ENCODE data around the gene LRRC63.
"Not testable (repeated sequence)": the region's sequence is repeated elsewhere in the genome, so short reads cannot be mapped to it uniquely, and the experiment has no call there.

LRRC63 gene, protein sequence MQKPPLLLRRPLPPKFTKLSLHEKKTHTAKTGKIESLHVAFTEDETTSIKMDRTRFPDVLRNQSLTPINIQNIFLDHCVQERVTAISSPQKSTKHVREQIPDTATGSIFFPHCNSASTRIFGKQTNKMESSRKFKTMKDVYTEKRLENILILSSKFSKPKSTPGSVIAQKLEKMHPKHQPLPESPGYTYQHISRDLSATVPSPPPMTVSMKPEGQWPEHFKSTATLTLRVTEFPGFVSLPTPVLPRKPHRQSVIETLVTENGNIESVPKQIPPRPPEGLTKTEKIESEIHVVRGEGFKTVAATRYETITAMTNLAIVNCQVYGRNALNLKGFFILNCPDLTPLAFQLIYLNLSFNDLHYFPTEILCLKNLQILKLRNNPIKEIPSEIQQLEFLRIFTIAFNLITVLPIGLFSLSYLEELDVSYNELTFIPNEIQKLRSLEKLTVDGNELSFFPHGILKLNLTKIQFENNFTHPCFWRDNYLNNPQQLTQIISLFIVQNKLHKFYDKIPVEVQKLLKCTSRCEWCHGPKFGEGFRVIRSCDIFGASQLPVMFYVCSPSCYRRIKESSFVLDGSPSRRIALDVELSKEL

GRCh38 chr13:46211483-46212351 lies at the start of gene LRRC63:
Gene LRRC63 (plus strand): TSS chr13:46211928. CDS start chr13:46213035, 1,107 bp downstream.
- peak; percentile 38 for DNase-seq

DNA sequence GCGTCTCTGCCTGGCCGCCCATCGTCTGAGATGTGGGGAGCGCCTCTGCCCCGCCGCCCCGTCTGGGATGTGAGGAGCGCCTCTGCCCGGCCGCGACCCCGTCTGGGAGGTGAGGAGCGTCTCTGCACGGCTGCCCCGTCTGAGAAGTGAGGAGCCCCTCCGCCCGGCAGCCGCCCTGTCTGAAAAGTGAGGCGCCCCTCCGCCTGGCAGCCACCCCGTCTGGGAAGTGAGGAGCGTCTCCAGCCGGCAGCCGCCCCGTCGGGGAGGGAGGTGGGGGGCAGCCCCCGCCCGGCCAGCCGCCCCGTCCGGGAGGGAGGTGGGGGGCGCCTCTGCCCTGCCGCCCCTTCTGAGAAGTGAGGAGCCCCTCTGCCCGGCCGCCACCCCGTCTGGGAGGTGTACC lies 49.0 kb upstream of the LRRC63 start:
- not testable (repeated sequence) for DNase-seq

- no peak for DNase-seq
Measured at GRCh38 chr13:46164661-46165060, 47.1 kb upstream of the LRRC63 start.

- DNase-seq, result no peak
Measured at GRCh38 chr13:46165485-46166223, 46.1 kb upstream of the LRRC63 start.

- no peak for DNase-seq
Measured at GRCh38 chr13:46166224-46166584, 45.5 kb upstream of the LRRC63 start.

- no peak for DNase-seq
Measured at GRCh38 chr13:46166947-46167610, 44.6 kb upstream of the LRRC63 start.

DNA sequence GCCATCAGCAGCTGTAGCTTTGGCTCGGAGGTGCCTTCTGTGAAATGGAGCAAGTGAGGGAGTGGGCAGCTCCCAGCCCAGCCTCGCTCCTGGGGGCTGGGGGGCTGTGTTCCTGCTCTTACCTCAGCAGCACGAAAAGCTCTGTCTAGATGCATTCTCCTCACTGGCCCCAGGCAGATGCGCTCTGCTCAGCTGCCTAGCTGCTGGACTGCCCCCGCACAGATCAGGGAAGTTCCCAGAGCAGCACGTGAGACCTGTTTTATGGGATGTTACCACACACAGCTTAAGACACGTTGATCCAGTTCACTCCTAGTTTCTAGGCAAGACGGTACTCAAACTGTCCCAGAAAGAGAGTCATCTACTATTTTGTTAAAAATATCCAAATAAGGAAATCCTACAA lies 43.4 kb upstream of the LRRC63 start:
- DNase-seq, result no peak

DNA sequence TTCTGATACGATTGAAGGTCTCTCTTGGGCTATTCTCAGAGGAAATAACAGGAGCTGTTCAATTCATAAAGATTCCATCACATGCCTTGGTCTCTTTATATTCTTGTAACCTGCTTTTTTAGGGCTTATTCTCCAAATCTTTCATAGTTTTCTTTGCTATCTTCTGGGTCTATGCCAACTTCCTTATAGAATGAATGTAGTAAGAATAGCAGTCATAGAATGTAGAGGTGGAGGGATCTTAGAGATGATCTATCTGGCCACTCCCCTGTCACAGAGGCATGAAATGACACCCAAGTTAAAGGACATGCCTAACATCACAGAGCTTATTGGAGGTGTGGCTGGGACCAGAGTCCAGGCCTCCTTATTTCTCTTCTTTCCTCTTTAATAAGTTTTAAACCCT lies 42.9 kb upstream of the LRRC63 start:
- DNase-seq, result no peak

GRCh38 chr13:46169758-46170157 lies 42.0 kb upstream of the LRRC63 start:
- DNase-seq, result no peak

DNA sequence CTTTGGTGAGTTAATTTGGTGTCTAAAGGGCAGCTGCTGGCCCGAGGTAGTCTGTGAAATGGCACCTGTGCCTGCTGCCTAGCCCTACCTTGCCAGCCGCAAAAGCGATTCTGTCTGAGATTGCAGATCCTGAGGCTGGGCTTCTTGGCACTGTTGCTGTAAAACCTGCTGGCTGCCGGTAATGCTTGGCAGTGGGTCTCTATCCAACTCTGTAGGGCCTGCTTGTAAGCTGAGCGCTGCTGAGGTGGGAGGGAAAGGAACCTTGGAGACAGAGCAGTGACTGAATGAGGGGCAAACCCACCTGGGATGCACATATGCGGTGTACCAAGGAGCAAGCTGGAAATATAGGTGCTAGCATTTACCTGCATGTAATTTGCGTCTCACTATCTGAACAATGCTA lies 41.5 kb upstream of the LRRC63 start:
- DNase-seq, result no peak

- DNase-seq, result no peak
Measured at GRCh38 chr13:46170687-46171086, 41.0 kb upstream of the LRRC63 start.

DNA sequence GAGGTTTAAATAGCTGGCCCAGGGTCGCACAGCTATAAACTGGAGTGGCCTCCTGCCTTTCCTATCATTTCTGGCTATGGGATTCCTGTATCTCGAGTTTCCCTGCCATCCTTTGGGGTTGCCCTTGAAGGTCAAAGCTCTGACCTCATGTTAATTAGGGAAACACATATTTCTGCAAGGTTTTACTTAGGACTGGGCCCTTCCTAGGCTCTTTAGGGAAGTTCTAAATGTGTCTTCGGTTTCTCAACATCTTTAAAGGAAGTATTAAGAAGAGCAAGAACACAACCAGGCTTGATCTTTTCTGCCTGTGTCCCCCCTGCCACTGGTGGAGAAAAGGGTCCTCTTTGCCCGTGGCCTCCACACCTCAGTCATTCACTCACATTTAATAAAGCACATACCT lies 40.5 kb upstream of the LRRC63 start:
- no peak for DNase-seq

DNA sequence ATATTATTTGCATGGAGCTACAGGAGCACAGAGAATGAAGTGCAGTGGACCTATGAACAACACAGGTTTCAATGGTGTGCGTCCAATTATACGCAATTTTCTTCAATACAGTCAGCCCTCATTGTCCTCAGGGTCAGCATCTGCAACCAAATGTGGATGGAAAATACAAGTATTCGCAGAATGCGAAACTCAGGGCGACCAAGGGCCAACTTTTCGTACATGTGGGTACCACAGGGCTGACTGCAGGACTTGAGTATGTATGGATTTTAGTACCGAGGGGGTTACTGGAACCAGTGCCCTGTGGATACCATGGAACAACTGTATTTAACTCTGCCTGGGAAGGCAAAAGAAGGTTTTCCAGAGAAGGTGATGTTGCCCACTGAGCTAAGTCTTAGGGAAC lies 40.0 kb upstream of the LRRC63 start:
- DNase-seq, result no peak

GRCh38 chr13:46172531-46172991 lies 39.2 kb upstream of the LRRC63 start:
- DNase-seq, result no peak

- no peak for DNase-seq
Measured at GRCh38 chr13:46173656-46174055, 38.1 kb upstream of the LRRC63 start.

- DNase-seq, result no peak
Measured at GRCh38 chr13:46176756-46177155, 35.0 kb upstream of the LRRC63 start.

DNA sequence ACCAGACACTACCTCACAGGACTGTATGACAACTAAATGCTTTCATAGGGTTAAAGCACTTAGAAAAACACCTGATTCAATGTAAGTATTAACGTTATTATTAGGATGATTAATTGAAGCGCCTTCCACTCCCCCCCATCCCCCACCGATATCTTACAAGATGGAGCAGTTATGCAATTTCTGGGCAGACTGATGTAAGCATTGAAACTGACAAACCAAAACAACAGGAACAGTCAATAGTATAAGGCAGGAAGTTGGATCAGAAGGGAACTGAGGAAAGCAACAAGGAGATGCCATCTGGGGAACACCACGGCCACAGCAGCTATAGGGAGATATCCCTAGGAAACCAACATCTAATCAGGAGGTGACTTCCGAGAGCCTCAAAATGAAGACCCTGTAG lies 33.6 kb upstream of the LRRC63 start:
- no peak for DNase-seq

DNA sequence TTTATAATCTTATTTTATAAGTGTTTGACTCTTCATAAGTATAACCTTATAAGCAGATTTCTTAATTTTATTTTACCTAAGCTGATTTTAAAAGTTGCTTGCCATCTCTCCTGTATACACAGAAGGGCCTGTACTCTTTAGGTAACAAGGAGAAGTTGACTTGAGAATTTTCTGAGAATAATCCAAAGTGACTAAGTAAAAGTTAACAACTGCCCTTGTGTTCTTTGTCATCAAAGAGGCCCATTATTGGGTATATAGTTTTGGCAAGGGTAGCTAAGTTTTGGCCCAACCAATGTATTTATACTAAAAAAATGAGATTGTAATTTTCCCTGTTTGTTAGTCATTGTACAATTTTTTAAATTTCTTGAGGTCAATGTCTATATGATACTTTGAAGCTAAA lies 32.9 kb upstream of the LRRC63 start:
- DNase-seq, result no peak

DNA sequence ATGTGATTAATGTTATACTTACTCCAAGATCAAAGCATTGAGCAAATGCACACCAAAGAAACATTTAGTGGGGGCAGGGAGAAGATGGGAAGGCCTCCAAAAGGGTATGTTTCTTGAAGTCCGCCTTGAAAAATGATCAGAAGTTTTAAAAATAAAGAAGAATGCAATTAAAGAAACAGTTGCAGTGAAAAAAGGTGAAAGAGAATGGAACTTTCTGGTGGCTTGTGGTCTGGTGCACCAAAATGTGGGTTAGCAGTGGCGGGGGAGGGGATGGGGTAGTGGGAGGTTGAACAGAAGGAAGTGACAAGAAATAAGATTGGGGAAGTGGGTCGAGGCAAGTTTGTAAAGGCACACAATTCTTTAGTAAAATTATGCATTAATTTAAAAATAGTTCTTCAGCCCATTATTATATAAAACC lies 32.2 kb upstream of the LRRC63 start:
- DNase-seq, result no peak

DNA sequence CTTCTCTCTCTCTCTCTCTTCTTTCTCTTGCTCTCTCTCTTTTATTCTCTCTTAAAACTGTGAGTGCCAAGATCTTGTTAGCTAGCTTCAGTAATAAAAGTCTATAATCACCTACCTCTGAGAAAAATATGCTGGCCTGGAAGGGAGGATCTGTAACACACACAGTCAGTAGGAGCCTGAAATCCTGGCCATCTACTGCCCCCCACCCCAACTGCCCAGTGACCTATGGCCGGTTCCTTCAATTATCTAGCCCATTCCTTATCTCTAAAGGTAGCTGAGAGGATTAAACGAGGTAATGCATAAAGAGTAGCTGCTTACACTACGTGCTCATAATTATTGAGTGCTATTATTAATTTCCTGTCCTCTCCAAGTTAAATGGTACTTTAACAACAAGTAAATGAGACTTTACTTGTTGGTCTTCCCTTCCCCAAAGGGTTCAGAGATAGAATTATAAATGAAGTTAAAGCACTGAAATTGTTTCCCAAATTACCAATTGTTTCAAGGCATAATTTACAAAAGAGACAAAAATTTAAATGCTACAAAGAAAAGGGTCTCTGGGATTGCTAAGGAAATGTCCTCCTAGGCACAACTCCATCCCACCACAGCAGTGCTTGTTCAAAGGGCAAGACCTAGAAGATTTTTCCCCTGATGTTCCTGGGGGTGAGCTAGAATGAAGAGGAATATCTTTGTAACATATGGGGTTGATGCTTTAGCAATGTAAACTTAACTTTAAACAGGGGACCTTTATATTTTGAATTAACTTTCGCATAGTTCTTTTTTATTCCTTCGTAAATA lies 31.6 kb upstream of the LRRC63 start:
- DNase-seq, result no peak

DNA sequence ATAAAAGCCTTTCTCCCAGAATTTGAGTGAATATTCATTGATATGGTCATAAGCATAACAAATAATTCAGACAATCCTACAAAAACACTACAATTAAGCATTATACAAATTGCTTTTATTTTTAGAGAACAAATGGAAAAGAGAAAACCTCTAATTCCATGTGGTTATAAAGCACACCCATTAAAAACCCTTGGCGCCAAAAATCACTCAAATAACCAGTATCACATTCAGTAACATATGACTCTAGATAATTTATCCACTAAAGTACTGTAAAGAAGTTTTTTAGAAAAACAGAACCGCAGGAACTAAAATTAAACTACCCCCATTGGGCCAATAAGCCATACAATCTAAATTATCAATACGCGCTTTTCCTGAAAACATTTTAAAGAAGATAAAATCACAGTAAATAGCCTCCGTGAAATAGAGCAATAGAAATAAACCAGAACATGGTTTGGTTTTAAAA lies 30.3 kb upstream of the LRRC63 start:
- no peak for DNase-seq

Data from DMS79 (cell line).